A673 (cell line): ENCODE results near the gene LDLRAD3.

Experiments
- EZH2 ChIP-seq: fragments of 200-600 bp; sonication (generic); IDR thresholded peaks from 2 replicates; pipeline ENCODE4 v1.6.1; 2017; ENCODE audit warnings: borderline replicate concordance, low read depth, mild to moderate bottlenecking, mixed read lengths, antibody characterized with exemption, low read length; ENCODE audit not compliant: poor library complexity, severe bottlenecking
- TF ChIP-seq, protein P1 (sequence below): fragments of 300-800, 200-600 bp; sonication (generic); conservative IDR thresholded peaks from 2 replicates; pipeline ENCODE4 v1.5.1; 2017; ENCODE audit warnings: low read depth, mild to moderate bottlenecking, antibody characterized with exemption, low read length, moderate library complexity, mixed read lengths

DNA sequence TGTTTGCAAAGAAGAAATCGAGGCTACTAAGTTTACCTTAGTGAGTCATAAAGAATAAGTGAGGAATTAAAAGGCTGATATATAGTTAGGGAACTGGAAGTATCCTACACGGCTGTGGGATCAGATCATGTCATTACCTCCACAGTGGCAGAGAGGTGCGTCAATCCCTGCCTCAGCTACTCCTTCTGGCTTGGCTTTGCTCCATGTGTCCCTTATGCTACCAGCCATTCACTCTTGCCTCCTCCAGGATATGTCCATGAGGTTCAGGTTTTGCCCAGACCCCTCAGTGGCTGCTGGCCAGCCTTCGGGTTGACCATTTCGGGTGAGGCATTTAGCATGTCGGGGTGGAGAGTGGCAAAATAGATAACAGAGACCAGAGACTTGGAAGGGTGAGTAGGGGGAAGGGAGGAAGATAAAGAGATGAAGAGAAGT lies 153.4 kb downstream of the LDLRAD3 start:
- TF ChIP-seq, protein P1, sequence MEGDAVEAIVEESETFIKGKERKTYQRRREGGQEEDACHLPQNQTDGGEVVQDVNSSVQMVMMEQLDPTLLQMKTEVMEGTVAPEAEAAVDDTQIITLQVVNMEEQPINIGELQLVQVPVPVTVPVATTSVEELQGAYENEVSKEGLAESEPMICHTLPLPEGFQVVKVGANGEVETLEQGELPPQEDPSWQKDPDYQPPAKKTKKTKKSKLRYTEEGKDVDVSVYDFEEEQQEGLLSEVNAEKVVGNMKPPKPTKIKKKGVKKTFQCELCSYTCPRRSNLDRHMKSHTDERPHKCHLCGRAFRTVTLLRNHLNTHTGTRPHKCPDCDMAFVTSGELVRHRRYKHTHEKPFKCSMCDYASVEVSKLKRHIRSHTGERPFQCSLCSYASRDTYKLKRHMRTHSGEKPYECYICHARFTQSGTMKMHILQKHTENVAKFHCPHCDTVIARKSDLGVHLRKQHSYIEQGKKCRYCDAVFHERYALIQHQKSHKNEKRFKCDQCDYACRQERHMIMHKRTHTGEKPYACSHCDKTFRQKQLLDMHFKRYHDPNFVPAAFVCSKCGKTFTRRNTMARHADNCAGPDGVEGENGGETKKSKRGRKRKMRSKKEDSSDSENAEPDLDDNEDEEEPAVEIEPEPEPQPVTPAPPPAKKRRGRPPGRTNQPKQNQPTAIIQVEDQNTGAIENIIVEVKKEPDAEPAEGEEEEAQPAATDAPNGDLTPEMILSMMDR, result no peak
- TF ChIP-seq EZH2, result no peak
